ENCODE data around the gene HDAC5. TPM values are rescaled to one million over a fixed set of nuclear protein-coding genes. Genes with fewer than 3 reads are reported as not detected.
A peak's percentile ranks its signal among the peaks of the same experiment; 100 is the strongest.

Gene HDAC5
- total RNA-seq, 2 experiments from 2014 or later: 25.5 to 32.5 TPM

DNA sequence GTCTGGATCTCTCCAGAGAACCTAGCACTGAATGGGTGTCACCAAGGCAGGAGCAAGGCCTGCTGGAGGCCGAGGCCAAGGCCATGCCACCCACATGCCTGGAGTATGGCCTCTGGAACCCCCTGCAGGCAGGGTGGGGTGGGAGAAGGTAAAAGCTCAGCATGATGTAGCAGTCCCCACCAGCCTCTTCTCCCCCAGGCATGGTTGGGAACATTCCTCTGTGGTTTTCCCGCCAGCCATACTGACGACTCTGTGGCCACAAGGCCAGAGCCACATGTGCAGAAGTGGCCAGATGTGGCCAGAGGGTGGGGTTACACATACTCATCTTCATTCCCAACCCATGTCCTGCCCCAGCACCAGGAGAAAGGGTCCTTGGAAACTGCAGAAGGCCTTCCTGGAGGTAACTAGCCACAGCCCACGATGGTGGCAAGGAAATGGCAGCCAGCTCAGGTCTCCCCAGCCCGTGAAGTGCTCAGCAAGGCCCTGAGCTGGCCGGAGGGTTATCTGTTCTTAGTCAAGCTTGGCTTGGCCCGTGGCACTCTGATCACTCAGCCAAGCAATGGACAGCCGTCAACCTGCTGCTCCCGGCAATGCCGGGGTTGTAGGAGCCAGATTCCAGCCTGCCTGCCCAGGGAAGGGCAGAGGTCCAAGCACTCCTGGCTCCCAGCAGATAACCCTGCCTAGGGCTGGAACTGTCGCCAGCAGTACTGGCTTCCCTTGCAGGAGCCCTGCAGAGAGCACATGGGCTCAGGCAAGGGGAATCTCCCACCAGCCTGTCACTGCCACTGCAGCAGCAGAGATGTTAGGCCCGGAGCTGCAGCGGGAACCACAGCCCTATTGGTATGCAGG, 26.1 kb downstream of the HDAC5 start:
- CTCF ChIA-PET: no interaction called here
- H3K9me3 Mint-ChIP-seq (ENCODE audit: low read depth): no peaks in the 10 kb centered on the region
- ATAC-seq (no peak), DNase-seq (no peak)
- no peak overlapping the region for H3K4me3 Mint-ChIP-seq
- H3K36me3 Mint-ChIP-seq: no peaks in the 10 kb centered on the region
- peaks cover 19% of the 10 kb centered on the region for H3K4me1 Mint-ChIP-seq
- no peaks in the 10 kb centered on the region for H3K27me3 Mint-ChIP-seq
- H3K27ac Mint-ChIP-seq: no peak overlapping the region

DNA sequence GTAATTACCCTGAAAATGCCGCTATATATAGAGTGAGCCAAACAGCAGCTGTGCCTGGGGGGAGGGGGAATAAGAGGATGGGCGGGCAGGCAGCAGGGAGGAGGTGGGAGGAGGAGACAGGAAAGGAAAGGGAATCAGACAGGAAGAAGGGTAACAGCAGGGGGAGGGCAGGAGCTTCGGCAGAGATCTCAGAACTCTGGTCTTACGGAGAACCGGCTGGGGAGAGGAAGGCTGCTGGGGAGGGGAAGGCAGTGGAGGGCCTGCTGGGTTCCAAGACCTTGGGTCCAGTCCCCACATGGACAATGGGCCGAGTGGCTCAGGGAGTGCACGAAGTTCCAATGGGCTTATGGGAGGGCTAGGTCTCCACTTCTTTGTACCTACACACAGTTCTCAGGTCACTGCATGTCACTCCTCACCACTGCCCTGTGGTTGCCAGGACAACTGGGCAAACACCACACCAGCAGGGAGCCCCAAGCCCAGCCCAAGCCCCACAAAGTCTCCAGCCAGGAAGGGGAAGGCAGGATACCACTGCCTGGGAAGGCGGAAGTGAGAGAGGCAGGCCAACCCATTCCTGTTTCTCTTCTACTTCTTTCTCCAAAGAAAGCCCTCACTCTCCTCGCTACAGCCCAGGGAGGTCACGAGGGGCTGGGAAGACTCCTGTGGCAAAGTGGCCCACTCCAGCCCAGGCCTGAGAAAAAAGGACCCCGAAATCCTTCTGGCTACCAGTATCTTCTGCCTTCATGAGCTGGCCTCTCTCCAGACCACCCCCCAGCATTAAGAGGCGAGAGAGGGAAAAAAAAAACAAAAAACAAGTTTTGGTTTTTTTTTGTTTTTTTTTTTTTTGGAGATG, 27.6 kb downstream of the HDAC5 start:
- Mint-ChIP-seq H3K36me3 (no peaks in the 10 kb centered on the region), H3K27me3 (no peaks in the 10 kb centered on the region), H3K9me3 (ENCODE audit: low read depth) (no peaks in the 10 kb centered on the region), H3K4me1 (peaks cover 19% of the 10 kb centered on the region), H3K27ac (no peak overlapping the region), H3K4me3 (no peak overlapping the region)
- CTCF ChIA-PET: interaction anchor here (1.5 kb wide), 1 partner anchor 28 kb away, joined by 5 read pairs; the partner anchor contains the start of gene HDAC5
- DNase-seq (no peak), ATAC-seq (no peak)

DNA sequence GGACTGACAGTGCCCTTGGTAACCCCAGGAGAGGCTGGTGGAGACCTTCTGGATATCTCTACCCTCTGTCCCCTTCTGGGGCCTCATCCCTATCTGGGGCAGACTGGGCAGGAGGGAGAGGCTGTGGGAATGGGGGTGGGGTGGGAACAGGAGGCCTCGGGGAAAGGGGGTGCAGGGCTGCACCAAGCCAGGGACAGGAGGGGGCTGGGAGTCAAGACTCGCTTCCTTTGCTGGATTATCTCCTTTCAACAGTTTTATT, 28.1 kb downstream of the HDAC5 start:
- Mint-ChIP-seq H3K27ac (no peak overlapping the region), H3K9me3 (ENCODE audit: low read depth) (no peaks in the 10 kb centered on the region), H3K4me3 (no peak overlapping the region), H3K36me3 (no peaks in the 10 kb centered on the region), H3K4me1 (peaks cover 19% of the 10 kb centered on the region), H3K27me3 (no peaks in the 10 kb centered on the region)
- CTCF ChIA-PET: interaction anchor here (1.5 kb wide), 1 partner anchor 28 kb away, joined by 5 read pairs; the partner anchor contains the start of gene HDAC5
- no peak for ATAC-seq
- DNase-seq: no peak

DNA sequence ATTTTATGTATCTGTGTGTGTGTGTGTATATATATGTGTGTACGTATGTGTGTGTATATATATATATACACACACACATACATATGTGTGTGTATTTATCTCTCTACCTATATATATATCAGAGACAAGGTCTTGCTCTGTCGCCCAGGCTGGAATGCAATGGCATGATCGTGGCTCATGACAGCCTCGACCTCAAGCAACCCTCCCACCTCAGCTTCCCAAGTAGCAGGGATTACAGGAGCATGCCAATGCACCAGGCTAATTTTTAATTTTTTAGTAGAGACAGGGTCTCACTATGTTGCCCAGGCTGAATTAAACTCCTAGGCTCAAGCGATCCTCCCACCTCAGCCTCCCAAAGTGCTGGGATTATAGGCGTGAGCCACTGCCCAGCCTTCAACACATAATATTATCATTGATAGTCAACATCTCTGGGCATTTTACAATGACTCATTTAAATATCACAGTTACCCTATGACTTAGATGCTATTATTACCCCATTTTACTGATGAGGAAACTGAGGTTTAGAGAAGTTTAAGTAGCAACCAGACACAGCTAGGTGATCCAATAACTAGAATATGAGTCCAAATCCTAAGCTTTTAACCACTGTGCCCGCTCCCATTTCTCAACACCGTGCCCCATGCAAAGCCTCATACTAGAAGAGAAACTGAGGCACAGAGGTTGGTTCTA, 28.6 kb downstream of the HDAC5 start:
- no peaks in the 10 kb centered on the region for H3K9me3 Mint-ChIP-seq (ENCODE audit: low read depth)
- no peaks in the 10 kb centered on the region for H3K27me3 Mint-ChIP-seq
- no peak overlapping the region for H3K27ac Mint-ChIP-seq
- DNase-seq: no peak
- no peak for ATAC-seq
- H3K4me1 Mint-ChIP-seq: peaks cover 19% of the 10 kb centered on the region
- H3K4me3 Mint-ChIP-seq: no peak overlapping the region
- H3K36me3 Mint-ChIP-seq: no peaks in the 10 kb centered on the region
- CTCF ChIA-PET: no interaction called here

DNA sequence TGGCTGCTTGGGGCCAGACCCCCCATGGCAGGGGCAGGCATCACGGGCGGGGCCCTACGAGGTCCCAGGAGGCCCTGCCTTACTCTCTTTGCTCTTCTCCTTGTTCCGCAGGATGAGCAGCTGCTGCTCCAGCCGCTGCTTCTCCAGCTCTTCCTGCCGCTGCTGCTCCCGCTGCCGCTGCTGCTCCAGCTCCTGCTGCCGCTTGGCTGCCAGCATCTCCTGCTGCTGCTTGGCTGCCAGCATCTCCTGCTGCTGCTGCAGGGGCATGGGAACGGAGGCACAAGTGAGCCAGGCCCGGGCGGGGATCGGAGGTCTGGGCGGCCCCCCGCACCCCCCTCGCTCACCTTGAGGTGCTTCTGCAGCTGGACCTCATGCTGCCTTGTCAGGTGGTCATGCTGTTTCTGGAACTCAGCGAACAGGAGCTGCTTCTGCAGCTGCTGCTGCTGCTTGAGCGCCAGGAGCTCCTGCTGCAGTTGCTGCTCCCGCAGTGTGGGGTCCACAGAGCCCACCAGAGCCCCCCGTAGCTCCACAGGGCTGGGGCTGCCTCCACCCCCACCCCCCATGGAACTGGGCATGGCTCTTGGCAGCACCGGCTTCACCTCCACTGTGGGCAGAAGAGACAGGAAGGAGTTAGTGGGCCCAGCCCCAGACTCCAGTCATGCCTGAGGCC, 30.1 kb downstream of the HDAC5 start:
- no peak for DNase-seq
- Mint-ChIP-seq H3K27me3 (no peaks in the 10 kb centered on the region), H3K27ac (no peak overlapping the region), H3K4me3 (no peak overlapping the region), H3K36me3 (no peaks in the 10 kb centered on the region), H3K4me1 (peaks cover 19% of the 10 kb centered on the region), H3K9me3 (ENCODE audit: low read depth) (no peaks in the 10 kb centered on the region)
- no peak for ATAC-seq
- CTCF ChIA-PET: no interaction called here

DNA sequence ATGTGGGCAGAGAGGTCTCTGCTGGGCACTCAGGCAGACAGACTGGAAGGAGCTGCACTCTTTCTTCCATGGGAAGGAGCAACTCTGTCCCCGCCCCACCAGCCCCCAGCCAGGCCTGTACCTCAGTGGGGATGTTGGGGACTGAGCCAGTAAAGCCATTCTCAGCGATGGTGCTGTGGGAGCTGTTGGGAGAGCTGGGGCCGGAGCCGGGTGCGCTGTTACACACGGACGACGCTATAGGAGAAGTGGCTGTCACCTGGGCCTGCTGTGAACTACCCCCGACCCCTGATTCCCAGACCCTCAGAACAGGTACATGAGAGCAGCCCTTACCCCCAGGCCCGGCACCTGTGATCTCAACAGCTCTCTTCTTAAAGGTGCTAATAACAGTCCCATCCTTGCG, 31.4 kb downstream of the HDAC5 start:
- H3K27ac Mint-ChIP-seq: no peak overlapping the region
- CTCF ChIA-PET: no interaction called here

DNA sequence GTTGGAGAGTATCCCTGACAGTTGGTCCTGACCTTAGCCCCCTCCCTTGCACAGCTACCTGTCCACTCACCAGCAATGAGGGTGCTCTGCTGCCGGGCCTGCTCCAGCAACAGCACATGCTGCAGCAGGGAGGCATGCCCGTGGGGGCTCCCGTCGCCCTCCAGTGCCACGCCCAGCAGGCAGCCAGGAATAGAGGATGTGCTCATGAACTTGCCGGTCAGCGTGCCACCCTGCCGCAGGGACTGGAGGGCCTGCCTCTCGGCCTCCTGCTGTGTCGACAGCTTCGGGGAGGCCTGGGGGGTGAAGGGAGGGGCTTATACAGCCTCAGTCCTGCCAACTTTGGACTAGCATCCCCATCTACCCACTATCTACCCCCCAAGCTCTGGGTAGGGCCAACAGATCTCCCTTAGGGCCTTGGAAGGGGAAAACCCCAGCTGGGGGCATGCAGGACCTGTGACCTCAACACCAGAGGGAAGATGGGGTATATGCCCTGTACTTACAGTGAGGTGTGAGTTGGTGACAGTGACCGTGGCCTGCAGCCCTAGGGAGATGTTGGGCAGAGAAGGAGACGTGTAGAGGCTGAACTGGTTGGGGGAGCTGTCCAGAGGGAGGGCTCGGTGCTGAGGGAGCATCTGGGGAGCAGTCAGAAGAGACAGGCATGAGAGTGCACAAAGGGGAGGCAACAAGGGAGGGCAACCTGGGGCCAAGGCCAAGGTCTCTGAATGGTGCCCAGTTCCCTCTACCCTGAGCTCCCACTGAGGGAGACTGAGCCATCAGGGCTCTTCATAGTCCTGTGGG, 32.0 kb downstream of the HDAC5 start:
- Mint-ChIP-seq H3K4me1 (peaks cover 14% of the 10 kb centered on the region), H3K36me3 (no peaks in the 10 kb centered on the region), H3K27ac (no peak overlapping the region), H3K4me3 (no peak overlapping the region), H3K27me3 (no peaks in the 10 kb centered on the region), H3K9me3 (ENCODE audit: low read depth) (no peaks in the 10 kb centered on the region)
- CTCF ChIA-PET: no interaction called here
- DNase-seq: no peak
- ATAC-seq: no peak

More for the DNA sequence above, 31.4 kb downstream of the HDAC5 start:
- H3K4me1 Mint-ChIP-seq: peaks cover 14% of the 10 kb centered on the region
- H3K36me3 Mint-ChIP-seq: no peaks in the 10 kb centered on the region
- ATAC-seq (no peak), DNase-seq (no peak)
- H3K4me3 Mint-ChIP-seq: no peak overlapping the region
- no peaks in the 10 kb centered on the region for H3K9me3 Mint-ChIP-seq (ENCODE audit: low read depth)
- no peaks in the 10 kb centered on the region for H3K27me3 Mint-ChIP-seq

DNA sequence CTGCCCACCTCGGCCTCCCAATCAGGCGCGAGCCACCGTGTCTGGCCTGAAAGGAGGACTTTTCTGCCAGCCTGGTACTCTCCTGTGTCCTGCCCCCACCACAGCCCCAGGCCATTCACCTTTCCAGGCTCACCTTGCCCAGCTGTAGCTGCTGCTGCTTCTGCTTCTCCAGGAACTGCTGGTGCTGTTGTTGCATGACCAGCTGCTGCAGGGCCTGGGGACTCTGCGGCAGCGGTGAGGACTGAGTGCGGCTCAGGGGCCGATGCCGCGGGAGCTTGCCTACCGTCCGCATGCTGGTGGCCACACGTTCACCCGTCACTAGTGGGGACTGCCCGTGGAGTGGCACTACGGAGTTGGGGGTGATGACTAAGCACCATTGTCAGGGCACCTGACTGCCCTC, 35.2 kb downstream of the HDAC5 start:
- H3K27ac Mint-ChIP-seq: no peak overlapping the region
- H3K36me3 Mint-ChIP-seq: no peaks in the 10 kb centered on the region
- ATAC-seq (no peak), DNase-seq (no peak)
- CTCF ChIA-PET: no interaction called here
- no peaks in the 10 kb centered on the region for H3K9me3 Mint-ChIP-seq (ENCODE audit: low read depth)
- no peaks in the 10 kb centered on the region for H3K27me3 Mint-ChIP-seq
- no peak overlapping the region for H3K4me3 Mint-ChIP-seq
- peaks cover 8% of the 10 kb centered on the region for H3K4me1 Mint-ChIP-seq

DNA sequence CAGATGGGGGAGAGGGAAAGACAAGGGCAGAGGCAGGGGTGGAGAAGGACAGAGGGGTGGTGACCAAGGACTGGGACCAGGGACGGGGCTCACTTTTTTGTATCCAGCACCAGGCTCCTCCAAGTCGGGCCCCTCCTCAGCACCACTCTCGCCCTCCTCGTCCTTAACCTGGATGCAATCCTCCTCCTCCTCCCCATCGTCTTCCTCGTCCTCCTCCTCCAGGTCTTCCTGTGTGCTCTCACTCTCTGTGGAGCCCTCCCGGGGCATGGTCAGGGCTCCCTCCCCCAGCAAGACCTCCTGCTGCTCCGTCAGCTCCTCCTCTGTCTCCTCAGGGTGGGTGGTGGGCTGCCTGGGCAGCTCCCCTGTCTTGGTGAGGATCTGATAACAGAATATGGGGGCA, 36.1 kb downstream of the HDAC5 start:
- DNase-seq (no peak), ATAC-seq (no peak)
- no peak overlapping the region for H3K4me3 Mint-ChIP-seq
- peaks cover 8% of the 10 kb centered on the region for H3K4me1 Mint-ChIP-seq
- H3K36me3 Mint-ChIP-seq: no peaks in the 10 kb centered on the region
- CTCF ChIA-PET: interaction anchor here (0.6 kb wide), 1 partner anchor 31 kb away, joined by 3 read pairs; no protein-coding TSS in a partner anchor
- no peaks in the 10 kb centered on the region for H3K27me3 Mint-ChIP-seq
- no peaks in the 10 kb centered on the region for H3K9me3 Mint-ChIP-seq (ENCODE audit: low read depth)
- no peak overlapping the region for H3K27ac Mint-ChIP-seq

DNA sequence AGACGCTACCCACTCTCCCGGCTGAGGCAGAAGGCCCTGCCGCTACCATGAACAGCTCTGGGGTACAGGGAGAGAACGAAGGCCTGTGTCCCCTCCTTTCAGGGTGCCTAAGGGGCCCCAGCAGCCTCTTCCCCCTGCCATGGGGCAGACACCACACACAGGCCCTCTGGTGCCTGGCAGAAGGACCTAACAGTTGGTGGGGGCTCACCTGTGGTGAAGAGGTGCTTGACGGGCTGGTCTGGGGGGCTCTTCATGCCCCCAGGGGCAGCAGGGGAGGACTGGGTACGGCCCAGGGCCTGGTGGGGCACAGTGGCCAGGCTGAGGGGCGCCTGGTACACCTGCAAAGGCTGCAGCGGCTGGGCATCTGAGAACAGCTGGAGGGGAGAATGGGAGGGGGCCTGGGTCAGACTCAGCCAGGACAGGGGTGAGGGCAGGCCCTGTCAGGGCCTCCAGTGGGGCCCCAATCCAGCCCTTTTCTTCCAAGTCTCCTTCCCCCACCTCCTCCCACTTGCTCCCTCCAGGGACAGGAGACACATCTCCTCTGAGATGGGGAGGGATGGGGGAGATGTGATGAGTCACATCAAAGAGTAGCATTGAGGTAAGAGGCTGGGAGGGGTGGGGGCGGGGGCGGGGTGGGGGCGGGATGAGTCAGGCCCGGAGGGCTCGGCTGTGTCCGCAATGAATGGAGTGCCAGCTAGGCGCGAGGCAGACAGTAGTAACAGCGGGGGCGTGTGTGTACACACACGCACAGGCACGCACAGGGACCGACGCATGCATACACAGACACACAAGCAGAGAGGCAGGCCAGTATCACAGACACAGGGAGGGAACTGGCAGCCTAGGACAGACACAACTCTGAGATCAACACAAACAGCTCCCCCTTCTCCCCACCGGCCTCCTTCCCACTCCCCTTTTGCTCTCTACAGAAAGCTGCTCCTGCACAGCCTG, 36.8 kb downstream of the HDAC5 start:
- CTCF ChIA-PET: interaction anchor here (0.8 to 1.2 kb wide), 2 partner anchors 81 to 258 kb away, joined by 3 read pairs; partner anchors contain the start of gene GRN
- peak; percentile 58 for DNase-seq
- H3K27ac Mint-ChIP-seq: no peak overlapping the region
- H3K4me3 Mint-ChIP-seq: no peak overlapping the region
- no peaks in the 10 kb centered on the region for H3K27me3 Mint-ChIP-seq
- H3K36me3 Mint-ChIP-seq: no peaks in the 10 kb centered on the region
- no peaks in the 10 kb centered on the region for H3K9me3 Mint-ChIP-seq (ENCODE audit: low read depth)
- H3K4me1 Mint-ChIP-seq: peaks cover 8% of the 10 kb centered on the region
- ATAC-seq: peak; percentile 69

DNA sequence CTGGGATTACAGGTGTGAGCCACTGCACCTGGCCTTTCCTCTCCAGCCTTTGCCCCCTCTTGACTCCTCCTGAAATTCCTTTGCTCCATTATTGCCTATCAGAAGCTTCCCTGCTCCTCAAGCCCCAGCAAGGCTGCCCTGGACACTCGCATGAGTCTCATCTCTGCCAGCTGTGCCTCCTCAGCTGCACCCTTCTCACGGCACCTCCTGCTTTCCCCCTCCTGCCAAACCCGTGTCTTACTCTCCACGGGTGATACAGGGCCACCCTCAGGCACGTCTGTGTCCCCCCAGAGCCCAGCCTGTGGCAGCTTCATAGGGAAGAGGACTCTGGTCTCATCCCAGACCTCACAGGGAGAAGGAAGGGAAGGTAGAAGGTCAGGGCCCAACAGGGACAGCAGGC, 37.5 kb downstream of the HDAC5 start:
- no peak overlapping the region for H3K4me3 Mint-ChIP-seq
- CTCF ChIA-PET: interaction anchor here (0.8 to 1.2 kb wide), 2 partner anchors 82 to 259 kb away, joined by 3 read pairs; partner anchors contain the start of gene GRN
- no peaks in the 10 kb centered on the region for H3K27me3 Mint-ChIP-seq
- DNase-seq: no peak
- H3K9me3 Mint-ChIP-seq (ENCODE audit: low read depth): no peaks in the 10 kb centered on the region
- H3K27ac Mint-ChIP-seq: no peak overlapping the region
- H3K36me3 Mint-ChIP-seq: no peaks in the 10 kb centered on the region
- H3K4me1 Mint-ChIP-seq: peaks cover 8% of the 10 kb centered on the region
- no peak for ATAC-seq

DNA sequence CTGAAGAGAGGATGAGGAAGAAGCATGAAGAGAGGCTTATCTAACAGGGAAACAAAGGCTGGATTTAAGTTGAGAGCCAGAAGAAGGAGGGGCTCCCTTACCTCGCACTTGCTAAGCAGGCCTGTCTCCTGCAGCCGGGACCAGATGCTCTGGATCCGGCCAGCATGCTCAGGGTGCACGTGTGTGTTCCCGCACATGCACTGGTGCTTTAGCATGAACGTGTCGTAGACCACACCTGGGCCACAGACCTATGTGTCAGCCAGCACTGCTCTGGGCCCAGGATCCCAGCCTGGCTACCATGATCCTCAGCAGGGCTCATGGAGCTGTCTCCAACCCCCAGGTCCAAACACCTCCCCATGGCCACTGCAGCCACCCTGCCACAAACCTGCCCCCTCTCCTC, 38.5 kb downstream of the HDAC5 start:
- ATAC-seq (no peak), DNase-seq (no peak)
- peaks cover 8% of the 10 kb centered on the region for H3K4me1 Mint-ChIP-seq
- H3K4me3 Mint-ChIP-seq: no peak overlapping the region
- H3K9me3 Mint-ChIP-seq (ENCODE audit: low read depth): no peaks in the 10 kb centered on the region
- CTCF ChIA-PET: interaction anchor here (2.0 to 2.5 kb wide), 2 partner anchors 11 to 26 kb away, joined by 7 to 11 read pairs; no protein-coding TSS in a partner anchor
- no peaks in the 10 kb centered on the region for H3K27me3 Mint-ChIP-seq
- no peaks in the 10 kb centered on the region for H3K36me3 Mint-ChIP-seq
- H3K27ac Mint-ChIP-seq: no peak overlapping the region
